Gastroesophageal sphincter (tissue), 3 donors: ENCODE data around the gene UBAC2.

Experiments used
- POLR2A ChIP-seq, 2 donors: fragments of 450-650 bp; IDR thresholded peaks; one replicate each; pipeline ENCODE4 v1.6.1; 2017; ENCODE audit warnings: antibody characterized with exemption in 2 of 2, mild to moderate bottlenecking in 2 of 2, moderate library complexity in 1 of 2
- POLR2AphosphoS5 ChIP-seq: sonication (generic); formaldehyde crosslinking; IDR thresholded peaks from one replicate; pipeline ENCODE4 v1.6.1; 2017; ENCODE audit warnings: antibody characterized with exemption
- TF ChIP-seq, protein P1 (sequence below), 4 experiments: fragments of 200-600 bp in 2 of 4; fragments of 450-650 bp in 2 of 4; sonication (generic) in 1 of 4; IDR thresholded peaks; one replicate each; pipeline ENCODE4 v1.5.1; 2017 to 2019; ENCODE audit warnings: antibody characterized with exemption in 4 of 4, mild to moderate bottlenecking in 2 of 4, moderate library complexity in 2 of 4

GRCh38 chr13:99311748-99312492 lies 111.3 kb downstream of the UBAC2 start:
- TF ChIP-seq, protein P1, sequence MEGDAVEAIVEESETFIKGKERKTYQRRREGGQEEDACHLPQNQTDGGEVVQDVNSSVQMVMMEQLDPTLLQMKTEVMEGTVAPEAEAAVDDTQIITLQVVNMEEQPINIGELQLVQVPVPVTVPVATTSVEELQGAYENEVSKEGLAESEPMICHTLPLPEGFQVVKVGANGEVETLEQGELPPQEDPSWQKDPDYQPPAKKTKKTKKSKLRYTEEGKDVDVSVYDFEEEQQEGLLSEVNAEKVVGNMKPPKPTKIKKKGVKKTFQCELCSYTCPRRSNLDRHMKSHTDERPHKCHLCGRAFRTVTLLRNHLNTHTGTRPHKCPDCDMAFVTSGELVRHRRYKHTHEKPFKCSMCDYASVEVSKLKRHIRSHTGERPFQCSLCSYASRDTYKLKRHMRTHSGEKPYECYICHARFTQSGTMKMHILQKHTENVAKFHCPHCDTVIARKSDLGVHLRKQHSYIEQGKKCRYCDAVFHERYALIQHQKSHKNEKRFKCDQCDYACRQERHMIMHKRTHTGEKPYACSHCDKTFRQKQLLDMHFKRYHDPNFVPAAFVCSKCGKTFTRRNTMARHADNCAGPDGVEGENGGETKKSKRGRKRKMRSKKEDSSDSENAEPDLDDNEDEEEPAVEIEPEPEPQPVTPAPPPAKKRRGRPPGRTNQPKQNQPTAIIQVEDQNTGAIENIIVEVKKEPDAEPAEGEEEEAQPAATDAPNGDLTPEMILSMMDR (IDR thresholded peaks at IDR 0.05), result no peak
- TF ChIP-seq POLR2AphosphoS5 (no peak), POLR2A (IDR thresholded peaks at IDR 0.05) (no peak)
